K562 (cell line): ENCODE results near the gene PUDP. TPM values are rescaled to one million over a fixed set of nuclear protein-coding genes. Genes with fewer than 3 reads are reported as not detected.

ENCODE experiments used
- ATAC-seq: fragments of 200-7000 bp; cut with Tn5 transposase; 3 replicates; pipeline ENCODE4 v1.9.1; 2020; ENCODE audit warnings: moderate library complexity
- BruUV-seq: library from RNA; stranded (reverse); fragments of 400-500 nt; replicated peaks from 2 replicates; lab custom pipeline; 2021; lab: Mats Ljungman, UMichigan
- CTCF ChIA-PET: fragments of 300-600 bp; formaldehyde crosslinking; extraction: SDS; loops from one replicate; lab custom pipeline; 2021; ENCODE audit warnings: low intra/inter-chr PET ratio; lab: Yijun Ruan, JAX
- POLR2A ChIA-PET: fragments of 300-600, 350-650 bp; sonication (Branson Sonifier 250); formaldehyde crosslinking; extraction: SDS; loops from one replicate; lab custom pipeline; 2021; ENCODE audit warnings: antibody characterized with exemption, inconsistent platforms; lab: Yijun Ruan, JAX
- DNase-seq, 4 experiments: peaks; one replicate each; pipeline versions ENCODE4 v3.0.0 to v3.0.0-alpha.2; 2011 to 2018; ENCODE audit warnings: low spot score in 3 of 4, mixed read lengths in 3 of 4; ENCODE audit errors: extremely low read depth in 1 of 4
- FAIRE-seq: peaks from 2 replicates; lab custom pipeline; 2011; peaks lifted over from hg19 to GRCh38; lab: Jason Lieb, UNC
- H2AFZ ChIP-seq: 2 replicates; pipeline ENCODE4 v1.6.0; 2011; ENCODE audit warnings: low read depth, low read length, control low read depth, inconsistent platforms
- H3K27ac ChIP-seq: fragments of 200-600 bp; 3 replicates; pipeline ENCODE4 v1.8.0; 2011; ENCODE audit warnings: low read depth, mild to moderate bottlenecking, control low read depth, inconsistent platforms, low read length, moderate library complexity, mixed read lengths; ENCODE audit errors: extremely low read depth
- H3K27me3 ChIP-seq, 2 experiments: fragments of 300-600 bp in 1 of 2; 2 replicates in 1 of 2; 3 replicates in 1 of 2; pipeline versions ENCODE4 v1.6.0 to v1.8.0; 2011; ENCODE audit warnings: inconsistent platforms in 2 of 2, low read length in 2 of 2, mild to moderate bottlenecking in 1 of 2, mixed read lengths in 1 of 2, moderate library complexity in 1 of 2; ENCODE audit not compliant: control insufficient read depth in 2 of 2, insufficient read depth in 2 of 2
- H3K36me3 ChIP-seq: fragments of 300-600 bp; 3 replicates; pipeline ENCODE4 v1.8.0; 2011; ENCODE audit warnings: mild to moderate bottlenecking, low read length, inconsistent platforms; ENCODE audit not compliant: control insufficient read depth, insufficient read depth
- H3K4me1 ChIP-seq, 2 experiments: fragments of 200-600 bp in 1 of 2; replicated peaks in 1 of 2; 2 replicates in 1 of 2; 3 replicates in 1 of 2; pipeline versions ENCODE4 v1.5.1 to v1.8.0; 2011; ENCODE audit warnings: inconsistent platforms in 2 of 2, low read length in 2 of 2, mild to moderate bottlenecking in 1 of 2, mixed read lengths in 1 of 2, moderate library complexity in 1 of 2; ENCODE audit not compliant: control insufficient read depth in 2 of 2, insufficient read depth in 2 of 2
- H3K4me2 ChIP-seq: 2 replicates; pipeline ENCODE4 v1.6.1; 2011; ENCODE audit warnings: low read length, control low read depth, inconsistent platforms, mixed read lengths; ENCODE audit not compliant: insufficient read depth
- H3K4me3 ChIP-seq: fragments of 200-600 bp; sonication (generic), shearing (Covaris generic); 2 replicates; pipeline ENCODE4 v1.5.1; 2016; ENCODE audit warnings: control low read depth, inconsistent platforms
- H3K79me2 ChIP-seq: fragments of 200-600 bp; 3 replicates; pipeline ENCODE4 v1.8.0; 2011; ENCODE audit warnings: low read length, inconsistent platforms; ENCODE audit not compliant: control insufficient read depth, insufficient read depth
- H3K9ac ChIP-seq, 2 experiments: 2 replicates each; pipeline versions ENCODE4 v1.6.0 to v1.6.1; 2011; ENCODE audit warnings: low read depth in 2 of 2, low read length in 2 of 2, control low read depth in 1 of 2, inconsistent platforms in 1 of 2, mild to moderate bottlenecking in 1 of 2, mixed read lengths in 1 of 2; ENCODE audit not compliant: insufficient read depth in 1 of 2
- H3K9me1 ChIP-seq: one replicate; pipeline ENCODE4 v1.6.0; 2011; ENCODE audit warnings: inconsistent platforms, mild to moderate bottlenecking, low read length, moderate library complexity; ENCODE audit not compliant: control insufficient read depth, insufficient read depth
- H3K9me3 ChIP-seq: replicated peaks from 2 replicates; pipeline ENCODE4 v1.5.1; 2011; ENCODE audit warnings: low read depth, low read length, inconsistent platforms; ENCODE audit not compliant: control insufficient read depth, insufficient read depth
- H4K20me1 ChIP-seq: replicated peaks from 2 replicates; pipeline ENCODE4 v1.6.1; 2011; ENCODE audit warnings: low read length, inconsistent platforms, mixed read lengths; ENCODE audit not compliant: control insufficient read depth, insufficient read depth
- FIP1L1 ChIP-seq: fragments of 200-400 bp; formaldehyde crosslinking; IDR thresholded peaks from 2 replicates; pipeline ENCODE4 v1.6.1; 2018; ENCODE audit warnings: mild to moderate bottlenecking, low read depth, low read length; ENCODE audit not compliant: poor library complexity, severe bottlenecking
- KAT8 ChIP-seq: fragments of 450-650 bp; IDR thresholded peaks from 2 replicates; pipeline ENCODE4 v1.6.1; 2016; ENCODE audit warnings: low read depth, mild to moderate bottlenecking
- KLF16 ChIP-seq: IDR thresholded peaks from 2 replicates; pipeline ENCODE4 v1.6.1; 2016; ENCODE audit warnings: antibody characterized with exemption
- ZNF695 ChIP-seq: fragments of 450-650 bp; formaldehyde crosslinking; IDR thresholded peaks from 2 replicates; pipeline ENCODE4 v1.4.0; 2020; ENCODE audit warnings: mild to moderate bottlenecking, moderate library complexity
- WGBS: fragments of 100-300 bp; shearing (Covaris generic); methylation state at CpG from one replicate; pipeline ENCODE4 v1.1.6; 2016; ENCODE audit warnings: low coverage, mixed read lengths; ENCODE audit not compliant: insufficient coverage; ENCODE audit errors: missing lambda C conversion rate; 5-methylcytosine and 5-hydroxymethylcytosine counted together
- in situ Hi-C: fragments of 300-500 bp; cut with MboI; formaldehyde crosslinking; loops from 4 replicates; pipeline ENCODE4 v1.15.0; 2018; ENCODE audit warnings: inconsistent platforms, mixed read lengths
- intact Hi-C: fragments of 100-400 bp; cut with micrococcal nuclease; formaldehyde crosslinking; loops from 2 replicates; pipeline ENCODE4 v1.14.2; 2022
- polyA plus RNA-seq, 8 experiments: library from polyadenylated mRNA; depleted of rRNA in 4 of 8; stranded (reverse) in 5 of 8; unstranded in 3 of 8; fragments of >200 nt; fragmentation: Nextera tagmentation in 2 of 8; fragmentation: Illumina TruSeq in 1 of 8; extraction: Ambion mirVana in 2 of 8; extraction: Trizol in 1 of 8; gene quantifications; 2 replicates each; pipeline versions ENCODE4 v1.2.1 to v1.2.3, GENCODE V29; 2011 to 2014; ENCODE audit warnings: inconsistent platforms in 1 of 8, missing spikeins in 1 of 8
- total RNA-seq, 7 experiments: library from RNA; depleted of rRNA in 6 of 7; stranded (reverse); fragments of >200 nt in 6 of 7; fragmentation: Illumina TruSeq in 2 of 7; extraction: Trizol in 2 of 7; gene quantifications; 2 replicates each; pipeline versions ENCODE4 v1.2.1 to v1.2.3, GENCODE V29; 2011 to 2021; ENCODE audit warnings: low replicate concordance in 1 of 7
- TF ChIP-seq, protein P1 (sequence below): fragments of 200-800 bp; sonication (Bioruptor generic); IDR thresholded peaks from 2 replicates; pipeline ENCODE4 v1.6.1; 2017; ENCODE audit warnings: missing genetic modification characterization, missing compliant biosample characterization
- TF ChIP-seq, protein P2 (sequence below): fragments of 450-650 bp; IDR thresholded peaks from 2 replicates; pipeline ENCODE4 v1.6.1; 2016
- TF ChIP-seq, protein P3 (sequence below): IDR thresholded peaks from 3 replicates; pipeline ENCODE4 v1.6.1; 2011; ENCODE audit warnings: borderline replicate concordance, mild to moderate bottlenecking, moderate library complexity; ENCODE audit not compliant: insufficient read length; ENCODE audit errors: extremely low read depth
- TF ChIP-seq, protein P4 (sequence below): IDR thresholded peaks from 2 replicates; pipeline ENCODE4 v1.6.1; 2016; ENCODE audit warnings: missing genetic modification characterization, missing compliant biosample characterization
- TF ChIP-seq, protein P5 (sequence below): sonication (generic); formaldehyde crosslinking; IDR thresholded peaks from 2 replicates; pipeline ENCODE4 v1.8.0; 2023; ENCODE audit warnings: missing genetic modification reagents, mild to moderate bottlenecking, borderline replicate concordance

Gene PUDP
- total and polyA plus RNA-seq, 9 of the 15 experiments (the other 6 are each of a cell fraction or from before 2014, with no cell fraction given), result 13.6 to 63.0 (median 29.2) TPM

DNA sequence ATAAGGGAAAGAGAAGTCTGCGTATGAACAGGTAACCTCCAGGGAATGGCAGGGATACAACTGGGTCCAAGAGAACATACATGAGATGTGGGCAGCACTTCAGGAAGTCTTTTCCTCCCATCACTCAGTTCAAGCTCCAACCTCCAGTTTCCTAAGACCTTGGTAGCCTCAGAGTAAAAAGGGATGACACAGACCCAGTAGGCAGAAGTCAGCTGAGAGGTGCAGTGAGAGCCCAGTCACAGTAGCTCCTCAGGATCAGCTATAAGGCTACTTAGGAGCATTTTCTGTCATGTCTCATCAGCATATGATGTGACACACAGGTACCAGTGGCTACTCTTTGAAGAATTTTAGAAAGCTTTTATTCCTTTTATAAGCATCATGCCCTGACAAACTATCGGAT lies 13.0 kb downstream of the PUDP start:
- H3K27ac ChIP-seq, result no peak overlapping the region
- H3K4me2 ChIP-seq, result no peak overlapping the region
- H3K4me1 ChIP-seq, result peaks cover 13 to 24% of the 10 kb centered on the region in 2 experiments; a peak in 4 of 5 replicates
- ATAC-seq (no peak), DNase-seq (no peak), FAIRE-seq (no peak)
- in situ Hi-C loops, result no loop called here
- H3K27me3 ChIP-seq, result no peaks in the 10 kb centered on the region
- ChIA-PET CTCF (no interaction called here), POLR2A (interaction anchor here (1.1 kb wide), 1 partner anchor 9 kb away, joined by 3 read pairs; no protein-coding TSS in a partner anchor)
- no TSS peak for BruUV-seq
- H4K20me1 ChIP-seq, result no peaks in the 10 kb centered on the region
- WGBS, result 82% methylated on average over 1 of the region's 2 CpGs
- H3K9ac ChIP-seq, result no peak overlapping the region
- peaks cover 71% of the 10 kb centered on the region for H3K79me2 ChIP-seq
- H3K9me3 ChIP-seq, result no peaks in the 10 kb centered on the region
- peaks cover 12% of the 10 kb centered on the region; the same call in 1 of the 3 replicates for H3K36me3 ChIP-seq
- H3K9me1 ChIP-seq, result peaks cover 4% of the 10 kb centered on the region
- no peak overlapping the region for H3K4me3 ChIP-seq
- intact Hi-C loops, result no loop called here
- no peak overlapping the region for H2AFZ ChIP-seq
- TF ChIP-seq ZNF695 (no peak), KAT8 (no peak), KLF16 (no peak), FIP1L1 (no peak)
- TF ChIP-seq, protein P1, sequence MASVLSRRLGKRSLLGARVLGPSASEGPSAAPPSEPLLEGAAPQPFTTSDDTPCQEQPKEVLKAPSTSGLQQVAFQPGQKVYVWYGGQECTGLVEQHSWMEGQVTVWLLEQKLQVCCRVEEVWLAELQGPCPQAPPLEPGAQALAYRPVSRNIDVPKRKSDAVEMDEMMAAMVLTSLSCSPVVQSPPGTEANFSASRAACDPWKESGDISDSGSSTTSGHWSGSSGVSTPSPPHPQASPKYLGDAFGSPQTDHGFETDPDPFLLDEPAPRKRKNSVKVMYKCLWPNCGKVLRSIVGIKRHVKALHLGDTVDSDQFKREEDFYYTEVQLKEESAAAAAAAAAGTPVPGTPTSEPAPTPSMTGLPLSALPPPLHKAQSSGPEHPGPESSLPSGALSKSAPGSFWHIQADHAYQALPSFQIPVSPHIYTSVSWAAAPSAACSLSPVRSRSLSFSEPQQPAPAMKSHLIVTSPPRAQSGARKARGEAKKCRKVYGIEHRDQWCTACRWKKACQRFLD (CRISPR knock-in tag), result no peak
- TF ChIP-seq, protein P2, sequence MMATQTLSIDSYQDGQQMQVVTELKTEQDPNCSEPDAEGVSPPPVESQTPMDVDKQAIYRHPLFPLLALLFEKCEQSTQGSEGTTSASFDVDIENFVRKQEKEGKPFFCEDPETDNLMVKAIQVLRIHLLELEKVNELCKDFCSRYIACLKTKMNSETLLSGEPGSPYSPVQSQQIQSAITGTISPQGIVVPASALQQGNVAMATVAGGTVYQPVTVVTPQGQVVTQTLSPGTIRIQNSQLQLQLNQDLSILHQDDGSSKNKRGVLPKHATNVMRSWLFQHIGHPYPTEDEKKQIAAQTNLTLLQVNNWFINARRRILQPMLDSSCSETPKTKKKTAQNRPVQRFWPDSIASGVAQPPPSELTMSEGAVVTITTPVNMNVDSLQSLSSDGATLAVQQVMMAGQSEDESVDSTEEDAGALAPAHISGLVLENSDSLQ, result no peak
- TF ChIP-seq, protein P3, sequence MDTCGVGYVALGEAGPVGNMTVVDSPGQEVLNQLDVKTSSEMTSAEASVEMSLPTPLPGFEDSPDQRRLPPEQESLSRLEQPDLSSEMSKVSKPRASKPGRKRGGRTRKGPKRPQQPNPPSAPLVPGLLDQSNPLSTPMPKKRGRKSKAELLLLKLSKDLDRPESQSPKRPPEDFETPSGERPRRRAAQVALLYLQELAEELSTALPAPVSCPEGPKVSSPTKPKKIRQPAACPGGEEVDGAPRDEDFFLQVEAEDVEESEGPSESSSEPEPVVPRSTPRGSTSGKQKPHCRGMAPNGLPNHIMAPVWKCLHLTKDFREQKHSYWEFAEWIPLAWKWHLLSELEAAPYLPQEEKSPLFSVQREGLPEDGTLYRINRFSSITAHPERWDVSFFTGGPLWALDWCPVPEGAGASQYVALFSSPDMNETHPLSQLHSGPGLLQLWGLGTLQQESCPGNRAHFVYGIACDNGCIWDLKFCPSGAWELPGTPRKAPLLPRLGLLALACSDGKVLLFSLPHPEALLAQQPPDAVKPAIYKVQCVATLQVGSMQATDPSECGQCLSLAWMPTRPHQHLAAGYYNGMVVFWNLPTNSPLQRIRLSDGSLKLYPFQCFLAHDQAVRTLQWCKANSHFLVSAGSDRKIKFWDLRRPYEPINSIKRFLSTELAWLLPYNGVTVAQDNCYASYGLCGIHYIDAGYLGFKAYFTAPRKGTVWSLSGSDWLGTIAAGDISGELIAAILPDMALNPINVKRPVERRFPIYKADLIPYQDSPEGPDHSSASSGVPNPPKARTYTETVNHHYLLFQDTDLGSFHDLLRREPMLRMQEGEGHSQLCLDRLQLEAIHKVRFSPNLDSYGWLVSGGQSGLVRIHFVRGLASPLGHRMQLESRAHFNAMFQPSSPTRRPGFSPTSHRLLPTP, result no peak
- TF ChIP-seq, protein P4, sequence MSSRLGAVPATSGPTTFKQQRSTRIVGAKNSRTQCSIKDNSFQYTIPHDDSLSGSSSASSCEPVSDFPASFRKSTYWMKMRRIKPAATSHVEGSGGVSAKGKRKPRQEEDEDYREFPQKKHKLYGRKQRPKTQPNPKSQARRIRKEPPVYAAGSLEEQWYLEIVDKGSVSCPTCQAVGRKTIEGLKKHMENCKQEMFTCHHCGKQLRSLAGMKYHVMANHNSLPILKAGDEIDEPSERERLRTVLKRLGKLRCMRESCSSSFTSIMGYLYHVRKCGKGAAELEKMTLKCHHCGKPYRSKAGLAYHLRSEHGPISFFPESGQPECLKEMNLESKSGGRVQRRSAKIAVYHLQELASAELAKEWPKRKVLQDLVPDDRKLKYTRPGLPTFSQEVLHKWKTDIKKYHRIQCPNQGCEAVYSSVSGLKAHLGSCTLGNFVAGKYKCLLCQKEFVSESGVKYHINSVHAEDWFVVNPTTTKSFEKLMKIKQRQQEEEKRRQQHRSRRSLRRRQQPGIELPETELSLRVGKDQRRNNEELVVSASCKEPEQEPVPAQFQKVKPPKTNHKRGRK, result no peak
- TF ChIP-seq, protein P5, sequence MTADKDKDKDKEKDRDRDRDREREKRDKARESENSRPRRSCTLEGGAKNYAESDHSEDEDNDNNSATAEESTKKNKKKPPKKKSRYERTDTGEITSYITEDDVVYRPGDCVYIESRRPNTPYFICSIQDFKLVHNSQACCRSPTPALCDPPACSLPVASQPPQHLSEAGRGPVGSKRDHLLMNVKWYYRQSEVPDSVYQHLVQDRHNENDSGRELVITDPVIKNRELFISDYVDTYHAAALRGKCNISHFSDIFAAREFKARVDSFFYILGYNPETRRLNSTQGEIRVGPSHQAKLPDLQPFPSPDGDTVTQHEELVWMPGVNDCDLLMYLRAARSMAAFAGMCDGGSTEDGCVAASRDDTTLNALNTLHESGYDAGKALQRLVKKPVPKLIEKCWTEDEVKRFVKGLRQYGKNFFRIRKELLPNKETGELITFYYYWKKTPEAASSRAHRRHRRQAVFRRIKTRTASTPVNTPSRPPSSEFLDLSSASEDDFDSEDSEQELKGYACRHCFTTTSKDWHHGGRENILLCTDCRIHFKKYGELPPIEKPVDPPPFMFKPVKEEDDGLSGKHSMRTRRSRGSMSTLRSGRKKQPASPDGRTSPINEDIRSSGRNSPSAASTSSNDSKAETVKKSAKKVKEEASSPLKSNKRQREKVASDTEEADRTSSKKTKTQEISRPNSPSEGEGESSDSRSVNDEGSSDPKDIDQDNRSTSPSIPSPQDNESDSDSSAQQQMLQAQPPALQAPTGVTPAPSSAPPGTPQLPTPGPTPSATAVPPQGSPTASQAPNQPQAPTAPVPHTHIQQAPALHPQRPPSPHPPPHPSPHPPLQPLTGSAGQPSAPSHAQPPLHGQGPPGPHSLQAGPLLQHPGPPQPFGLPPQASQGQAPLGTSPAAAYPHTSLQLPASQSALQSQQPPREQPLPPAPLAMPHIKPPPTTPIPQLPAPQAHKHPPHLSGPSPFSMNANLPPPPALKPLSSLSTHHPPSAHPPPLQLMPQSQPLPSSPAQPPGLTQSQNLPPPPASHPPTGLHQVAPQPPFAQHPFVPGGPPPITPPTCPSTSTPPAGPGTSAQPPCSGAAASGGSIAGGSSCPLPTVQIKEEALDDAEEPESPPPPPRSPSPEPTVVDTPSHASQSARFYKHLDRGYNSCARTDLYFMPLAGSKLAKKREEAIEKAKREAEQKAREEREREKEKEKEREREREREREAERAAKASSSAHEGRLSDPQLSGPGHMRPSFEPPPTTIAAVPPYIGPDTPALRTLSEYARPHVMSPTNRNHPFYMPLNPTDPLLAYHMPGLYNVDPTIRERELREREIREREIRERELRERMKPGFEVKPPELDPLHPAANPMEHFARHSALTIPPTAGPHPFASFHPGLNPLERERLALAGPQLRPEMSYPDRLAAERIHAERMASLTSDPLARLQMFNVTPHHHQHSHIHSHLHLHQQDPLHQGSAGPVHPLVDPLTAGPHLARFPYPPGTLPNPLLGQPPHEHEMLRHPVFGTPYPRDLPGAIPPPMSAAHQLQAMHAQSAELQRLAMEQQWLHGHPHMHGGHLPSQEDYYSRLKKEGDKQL, result no peak
